ENCODE results near the gene BPHL.

DNA sequence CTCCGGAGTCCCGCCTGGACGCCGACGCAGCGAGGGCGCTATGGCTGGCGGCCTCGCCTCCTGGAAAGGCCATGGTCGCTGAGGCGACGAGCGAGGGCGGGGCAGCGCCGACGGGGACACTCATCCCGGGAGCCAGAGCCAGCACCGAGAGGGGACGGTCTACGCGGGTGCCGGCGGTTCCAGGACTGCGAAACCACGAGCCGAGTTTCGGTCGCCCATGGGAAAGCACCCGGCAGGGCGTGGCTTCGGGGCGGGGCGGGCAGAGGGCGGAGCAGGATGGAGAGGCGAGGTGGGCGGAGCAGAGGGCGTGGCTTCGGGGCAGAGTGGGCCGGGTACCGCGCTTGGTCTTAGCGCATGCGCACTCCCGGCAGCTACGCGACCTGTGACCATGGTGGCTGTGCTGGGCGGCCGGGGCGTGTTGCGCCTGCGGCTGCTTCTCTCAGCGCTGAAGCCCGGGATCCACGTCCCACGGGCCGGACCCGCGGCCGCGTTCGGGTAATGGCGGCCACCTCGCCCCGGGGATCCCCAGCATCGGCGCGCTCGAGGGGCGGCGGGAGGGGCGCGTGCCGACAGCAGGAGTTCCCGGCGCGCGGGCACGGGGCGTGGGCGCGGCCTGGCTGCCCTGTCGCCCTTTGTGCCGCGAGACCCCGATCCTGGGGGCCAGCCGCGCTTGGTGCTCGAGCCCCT, at the start of gene BPHL:
- TF ChIP-seq, protein P1, sequence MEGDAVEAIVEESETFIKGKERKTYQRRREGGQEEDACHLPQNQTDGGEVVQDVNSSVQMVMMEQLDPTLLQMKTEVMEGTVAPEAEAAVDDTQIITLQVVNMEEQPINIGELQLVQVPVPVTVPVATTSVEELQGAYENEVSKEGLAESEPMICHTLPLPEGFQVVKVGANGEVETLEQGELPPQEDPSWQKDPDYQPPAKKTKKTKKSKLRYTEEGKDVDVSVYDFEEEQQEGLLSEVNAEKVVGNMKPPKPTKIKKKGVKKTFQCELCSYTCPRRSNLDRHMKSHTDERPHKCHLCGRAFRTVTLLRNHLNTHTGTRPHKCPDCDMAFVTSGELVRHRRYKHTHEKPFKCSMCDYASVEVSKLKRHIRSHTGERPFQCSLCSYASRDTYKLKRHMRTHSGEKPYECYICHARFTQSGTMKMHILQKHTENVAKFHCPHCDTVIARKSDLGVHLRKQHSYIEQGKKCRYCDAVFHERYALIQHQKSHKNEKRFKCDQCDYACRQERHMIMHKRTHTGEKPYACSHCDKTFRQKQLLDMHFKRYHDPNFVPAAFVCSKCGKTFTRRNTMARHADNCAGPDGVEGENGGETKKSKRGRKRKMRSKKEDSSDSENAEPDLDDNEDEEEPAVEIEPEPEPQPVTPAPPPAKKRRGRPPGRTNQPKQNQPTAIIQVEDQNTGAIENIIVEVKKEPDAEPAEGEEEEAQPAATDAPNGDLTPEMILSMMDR (IDR thresholded peaks at IDR 0.05): no peak
- TF ChIP-seq POLR2AphosphoS5 (IDR thresholded peaks at IDR 0.05; ENCODE audit: low read depth, low read length): peak; percentile 85
- TF ChIP-seq, protein P2, sequence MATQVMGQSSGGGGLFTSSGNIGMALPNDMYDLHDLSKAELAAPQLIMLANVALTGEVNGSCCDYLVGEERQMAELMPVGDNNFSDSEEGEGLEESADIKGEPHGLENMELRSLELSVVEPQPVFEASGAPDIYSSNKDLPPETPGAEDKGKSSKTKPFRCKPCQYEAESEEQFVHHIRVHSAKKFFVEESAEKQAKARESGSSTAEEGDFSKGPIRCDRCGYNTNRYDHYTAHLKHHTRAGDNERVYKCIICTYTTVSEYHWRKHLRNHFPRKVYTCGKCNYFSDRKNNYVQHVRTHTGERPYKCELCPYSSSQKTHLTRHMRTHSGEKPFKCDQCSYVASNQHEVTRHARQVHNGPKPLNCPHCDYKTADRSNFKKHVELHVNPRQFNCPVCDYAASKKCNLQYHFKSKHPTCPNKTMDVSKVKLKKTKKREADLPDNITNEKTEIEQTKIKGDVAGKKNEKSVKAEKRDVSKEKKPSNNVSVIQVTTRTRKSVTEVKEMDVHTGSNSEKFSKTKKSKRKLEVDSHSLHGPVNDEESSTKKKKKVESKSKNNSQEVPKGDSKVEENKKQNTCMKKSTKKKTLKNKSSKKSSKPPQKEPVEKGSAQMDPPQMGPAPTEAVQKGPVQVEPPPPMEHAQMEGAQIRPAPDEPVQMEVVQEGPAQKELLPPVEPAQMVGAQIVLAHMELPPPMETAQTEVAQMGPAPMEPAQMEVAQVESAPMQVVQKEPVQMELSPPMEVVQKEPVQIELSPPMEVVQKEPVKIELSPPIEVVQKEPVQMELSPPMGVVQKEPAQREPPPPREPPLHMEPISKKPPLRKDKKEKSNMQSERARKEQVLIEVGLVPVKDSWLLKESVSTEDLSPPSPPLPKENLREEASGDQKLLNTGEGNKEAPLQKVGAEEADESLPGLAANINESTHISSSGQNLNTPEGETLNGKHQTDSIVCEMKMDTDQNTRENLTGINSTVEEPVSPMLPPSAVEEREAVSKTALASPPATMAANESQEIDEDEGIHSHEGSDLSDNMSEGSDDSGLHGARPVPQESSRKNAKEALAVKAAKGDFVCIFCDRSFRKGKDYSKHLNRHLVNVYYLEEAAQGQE (IDR thresholded peaks at IDR 0.05; ENCODE audit: insufficient read depth in 1 of 2, low read depth in 2 of 2, low read length in 1 of 2): no peak
- no peak for TF ChIP-seq TCF7L2 (IDR thresholded peaks at IDR 0.05; ENCODE audit: low read depth, low read length)

Measured in Panc1 (cell line).